Left lung (tissue), 14 donors: ENCODE measurements around the gene HCN1. TPM values are rescaled to one million over a fixed set of nuclear protein-coding genes. Genes with fewer than 3 reads are reported as not detected.

ENCODE experiments used
- ATAC-seq: fragments of 200-7000 bp; cut with Tn5 transposase; one replicate; pipeline ENCODE4 v1.9.1; 2020; ENCODE audit warnings: moderate library complexity
- DNase-seq, 4 donors: peaks; one replicate each; pipeline ENCODE4 v3.0.0-alpha.2; 2013 to 2020
- H3K27ac ChIP-seq, 2 donors: fragments of 200-600 bp; sonication (generic) in 1 of 2; one replicate each; pipeline versions ENCODE4 v1.5.0 to v1.8.0; 2020 to 2021
- H3K27me3 ChIP-seq, 2 donors: fragments of 200-600 bp; sonication (generic) in 1 of 2; one replicate each; pipeline versions ENCODE4 v1.5.0 to v1.8.0; 2020 to 2021
- H3K36me3 ChIP-seq, 2 donors: fragments of 200-600 bp; sonication (generic) in 1 of 2; one replicate each; pipeline versions ENCODE4 v1.5.0 to v1.8.0; 2020 to 2021
- H3K4me1 ChIP-seq, 2 donors: fragments of 200-600 bp; one replicate each; pipeline ENCODE4 v1.8.0; 2021
- H3K4me3 ChIP-seq, 2 donors: fragments of 200-600 bp; sonication (generic) in 1 of 2; one replicate each; pipeline versions ENCODE4 v1.5.0 to v1.8.0; 2020 to 2021; ENCODE audit warnings: mild to moderate bottlenecking in 1 of 2
- H3K9me3 ChIP-seq, 2 donors: fragments of 200-600 bp; sonication (generic) in 1 of 2; one replicate each; pipeline versions ENCODE4 v1.5.0 to v1.8.0; 2020 to 2021
- CTCF ChIP-seq, 2 donors: fragments of 200-600 bp; sonication (generic) in 1 of 2; IDR thresholded peaks; one replicate each; pipeline versions ENCODE4 v1.5.0 to v1.8.0; 2021; ENCODE audit warnings: antibody characterized with exemption in 2 of 2
- intact Hi-C, 2 donors: fragments of 100-400 bp; cut with DNase I; formaldehyde crosslinking; loops; one replicate each; pipeline versions ENCODE4 v1.11.2 to v1.14.2; 2022
- long read RNA-seq, 12 donors: library from polyadenylated mRNA in 2 of 12; unstranded in 2 of 12; transcript quantifications; one replicate each; pipeline ENCODE4 v2.0.0 and lab custom pipeline, GENCODE V29; 2019 to 2026
- polyA plus RNA-seq, 6 donors: library from polyadenylated mRNA; unstranded; fragments of 120-200 nt; gene quantifications; one replicate each; pipeline ENCODE4 v1.2.1, GENCODE V29; 2013; ENCODE audit not compliant: insufficient read length in 6 of 6
- total RNA-seq, 2 donors: library from RNA; stranded (reverse); fragmentation: NEBNext Ultra II Directional; extraction: Animal tissue kit (Norgen Biotek cat#: 25700); gene quantifications; one replicate each; pipeline ENCODE4 v1.2.1, GENCODE V29; 2021
- donor health status: DM: no; HTN: yes; CAD: no.
- donor health status: DM: no; HTN: no; CAD: no.

The HCN1 gene
- total RNA-seq (under 1 TPM in 1 of 2 donors, not detected in 1; 0.09 TPM), polyA plus RNA-seq (under 1 TPM; 0.04 to 0.47 (median 0.06) TPM)
- long read RNA-seq, donor 1: 0 reads
- long read RNA-seq, donor 2: 0 reads
- long read RNA-seq, donor 3: 0 reads
- long read RNA-seq, donor 4: 0 reads
- long read RNA-seq, donor 5: 0 reads
- long read RNA-seq, donor 6: 0 reads
- long read RNA-seq, donor 7: 0 reads
- long read RNA-seq, donor 8: 0 reads
- long read RNA-seq, donor 9: 0 reads
- long read RNA-seq, donor 10: 0 reads
- long read RNA-seq, donor 11: 0 reads
- long read RNA-seq, donor 12: 0 reads

- peak; percentile 49 to 51 for TF ChIP-seq CTCF (IDR thresholded peaks at IDR 0.05)
- peaks cover 21 to 57% of the 10 kb centered on the region in 2 donors for H3K27me3 ChIP-seq
- peak; percentile 100 for ATAC-seq
- DNase-seq: peak; percentile 69 to 92 (median 79)
- intact Hi-C loops: no loop called here
- H3K36me3 ChIP-seq: no peaks in the 10 kb centered on the region
- H3K9me3 ChIP-seq: no peaks in the 10 kb centered on the region
- no peak within 1 kb of the TSS for H3K27ac ChIP-seq
- peak within 1 kb of the TSS in 1 of 2 donors; percentile 9 for H3K4me3 ChIP-seq
- H3K4me1 ChIP-seq: peaks cover 0 to 8% of the 10 kb centered on the region in 2 donors
Measured at GRCh38 chr5:45696206-45696836, at the start of gene HCN1. Gene HCN1 (minus strand): TSS chr5:45696380.

- H3K4me3 ChIP-seq: no peak overlapping the region
- no peak for TF ChIP-seq CTCF (IDR thresholded peaks at IDR 0.05)
- intact Hi-C loops: no loop called here
- no peaks in the 10 kb centered on the region for H3K36me3 ChIP-seq
- DNase-seq (no peak), ATAC-seq (no peak)
- no peaks in the 10 kb centered on the region for H3K27me3 ChIP-seq
- H3K27ac ChIP-seq: no peak overlapping the region
- peaks cover 0 to 3% of the 10 kb centered on the region in 2 donors for H3K9me3 ChIP-seq
- no peaks in the 10 kb centered on the region for H3K4me1 ChIP-seq
Measured at GRCh38 chr5:45741110-45741509, 44.9 kb upstream of the HCN1 start.

GRCh38 chr5:45737153-45737552 is 41.0 kb upstream of the HCN1 start:
- TF ChIP-seq CTCF (IDR thresholded peaks at IDR 0.05): no peak
- ATAC-seq (no peak), DNase-seq (no peak)
- Histone ChIP-seq H3K27ac (no peak overlapping the region), H3K4me3 (no peak overlapping the region), H3K4me1 (no peaks in the 10 kb centered on the region), H3K36me3 (no peaks in the 10 kb centered on the region), H3K9me3 (peaks cover 0 to under 1% of the 10 kb centered on the region in 2 donors), H3K27me3 (no peaks in the 10 kb centered on the region)
- intact Hi-C loops: no loop called here

- Histone ChIP-seq H3K4me3 (no peak overlapping the region), H3K27ac (no peak overlapping the region), H3K27me3 (no peaks in the 10 kb centered on the region), H3K9me3 (peaks cover 0 to 3% of the 10 kb centered on the region in 2 donors), H3K4me1 (no peaks in the 10 kb centered on the region), H3K36me3 (no peaks in the 10 kb centered on the region)
- DNase-seq (no peak), ATAC-seq (no peak)
- no peak for TF ChIP-seq CTCF (IDR thresholded peaks at IDR 0.05)
- intact Hi-C loops: no loop called here
Measured at GRCh38 chr5:45725537-45725936, 29.4 kb upstream of the HCN1 start.

GRCh38 chr5:45697201-45697600 is 1.0 kb upstream of the HCN1 start:
- no peaks in the 10 kb centered on the region for H3K9me3 ChIP-seq
- H3K27me3 ChIP-seq: peaks cover 19 to 54% of the 10 kb centered on the region in 2 donors
- H3K27ac ChIP-seq: no peak overlapping the region
- TF ChIP-seq CTCF (IDR thresholded peaks at IDR 0.05): no peak
- intact Hi-C loops: no loop called here
- no peaks in the 10 kb centered on the region for H3K36me3 ChIP-seq
- ATAC-seq (no peak), DNase-seq (no peak)
- no peak overlapping the region for H3K4me3 ChIP-seq
- H3K4me1 ChIP-seq: peaks cover 0 to 8% of the 10 kb centered on the region in 2 donors
